Parathyroid adenoma (tissue), 2 donors: ENCODE results near the gene TACC3.
A peak's percentile ranks its signal among the peaks of the same experiment; 100 is the strongest.

Source experiments
- H2AFZ ChIP-seq: fragments of 300-600 bp; sonication (generic); one replicate; pipeline ENCODE4 v1.7.0; 2017; ENCODE audit warnings: antibody characterized with exemption, mild to moderate bottlenecking
- H3K27ac ChIP-seq: fragments of 300-600 bp; sonication (generic); one replicate; pipeline ENCODE4 v1.7.0; 2017
- H3K27me3 ChIP-seq: fragments of 300-600 bp; sonication (generic); one replicate; pipeline ENCODE4 v1.7.0; 2017; ENCODE audit warnings: low read length; ENCODE audit not compliant: control insufficient read depth, insufficient read depth
- H3K36me3 ChIP-seq: fragments of 300-600 bp; sonication (generic); one replicate; pipeline ENCODE4 v1.7.0; 2017; ENCODE audit warnings: low read length; ENCODE audit not compliant: control insufficient read depth, insufficient read depth
- H3K4me1 ChIP-seq: fragments of 300-600 bp; sonication (generic); one replicate; pipeline ENCODE4 v1.7.0; 2017; ENCODE audit warnings: control low read depth
- H3K4me2 ChIP-seq: fragments of 300-600 bp; sonication (generic); one replicate; pipeline ENCODE4 v1.7.0; 2017; ENCODE audit warnings: low read length
- H3K4me3 ChIP-seq: fragments of 300-600 bp; sonication (generic); one replicate; pipeline ENCODE4 v1.7.0; 2017; ENCODE audit warnings: low read depth, low read length
- H3K79me2 ChIP-seq: fragments of 300-600 bp; sonication (generic); one replicate; pipeline ENCODE4 v1.7.0; 2017; ENCODE audit warnings: control low read depth
- H3K9ac ChIP-seq: fragments of 300-600 bp; sonication (generic); one replicate; pipeline ENCODE4 v1.7.0; 2017; ENCODE audit warnings: mild to moderate bottlenecking
- H3K9me3 ChIP-seq: fragments of 300-600 bp; sonication (generic); one replicate; pipeline ENCODE4 v1.7.0; 2017; ENCODE audit warnings: low read length; ENCODE audit not compliant: control insufficient read depth
- TF ChIP-seq, protein P1 (sequence below): fragments of 300-600 bp; sonication (generic); IDR thresholded peaks from one replicate; pipeline ENCODE4 v1.7.0; 2017; ENCODE audit warnings: antibody characterized with exemption, mild to moderate bottlenecking
- donor health status: primary hyperparathyroidism.

TACC3 gene

DNA sequence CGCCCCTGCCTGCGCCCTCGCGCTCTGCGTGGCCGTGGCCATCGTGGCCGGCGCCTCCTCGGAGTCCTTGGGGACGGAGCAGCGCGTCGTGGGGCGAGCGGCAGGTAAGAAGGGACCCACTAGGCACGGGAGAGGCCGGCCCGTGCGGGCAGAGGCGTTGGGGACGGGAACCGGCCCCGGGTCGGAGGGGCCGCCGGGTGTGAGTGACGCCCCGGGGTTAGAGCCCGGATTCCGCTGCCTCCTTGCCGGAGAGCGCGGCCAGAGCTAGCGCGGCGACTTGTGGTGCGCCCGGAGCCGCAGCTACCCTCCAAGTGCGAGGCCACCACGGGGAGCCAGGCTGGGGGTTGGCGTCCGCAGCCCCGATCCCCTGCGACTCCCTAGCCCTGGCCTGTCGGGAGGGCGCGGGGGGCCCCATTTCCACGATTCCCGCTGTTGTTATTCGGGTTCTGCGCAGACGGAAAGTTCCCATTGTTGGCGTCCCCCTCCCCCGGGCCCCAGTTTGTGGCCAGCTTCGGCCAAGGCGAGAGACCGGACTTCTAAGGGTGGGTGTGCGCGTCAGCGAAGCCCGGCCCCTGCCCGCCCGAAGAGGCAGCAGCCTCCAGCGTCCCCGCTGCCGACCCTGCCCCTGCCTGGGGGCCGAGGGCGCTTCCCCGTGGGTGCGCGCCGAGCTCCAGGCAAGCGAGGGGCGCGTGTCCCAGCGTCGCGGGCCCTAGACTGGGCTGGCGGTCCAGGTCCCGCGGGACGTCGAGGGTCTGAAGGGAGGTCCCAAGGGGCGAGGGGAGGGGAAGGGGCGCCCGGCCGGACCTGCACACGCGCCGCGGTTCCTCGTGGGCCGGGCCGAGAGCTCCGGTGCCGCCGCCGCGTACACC is 72.9 kb downstream of the TACC3 start:
- Histone ChIP-seq H3K27ac (no peak overlapping the region), H3K4me2 (peak overlapping the region; percentile 38), H3K9ac (no peak overlapping the region), H3K79me2 (no peaks in the 10 kb centered on the region), H3K9me3 (no peaks in the 10 kb centered on the region), H3K27me3 (peaks cover 3% of the 10 kb centered on the region), H3K4me3 (no peak overlapping the region), H3K4me1 (no peaks in the 10 kb centered on the region), H2AFZ (no peak overlapping the region), H3K36me3 (no peaks in the 10 kb centered on the region)
- TF ChIP-seq, protein P1, sequence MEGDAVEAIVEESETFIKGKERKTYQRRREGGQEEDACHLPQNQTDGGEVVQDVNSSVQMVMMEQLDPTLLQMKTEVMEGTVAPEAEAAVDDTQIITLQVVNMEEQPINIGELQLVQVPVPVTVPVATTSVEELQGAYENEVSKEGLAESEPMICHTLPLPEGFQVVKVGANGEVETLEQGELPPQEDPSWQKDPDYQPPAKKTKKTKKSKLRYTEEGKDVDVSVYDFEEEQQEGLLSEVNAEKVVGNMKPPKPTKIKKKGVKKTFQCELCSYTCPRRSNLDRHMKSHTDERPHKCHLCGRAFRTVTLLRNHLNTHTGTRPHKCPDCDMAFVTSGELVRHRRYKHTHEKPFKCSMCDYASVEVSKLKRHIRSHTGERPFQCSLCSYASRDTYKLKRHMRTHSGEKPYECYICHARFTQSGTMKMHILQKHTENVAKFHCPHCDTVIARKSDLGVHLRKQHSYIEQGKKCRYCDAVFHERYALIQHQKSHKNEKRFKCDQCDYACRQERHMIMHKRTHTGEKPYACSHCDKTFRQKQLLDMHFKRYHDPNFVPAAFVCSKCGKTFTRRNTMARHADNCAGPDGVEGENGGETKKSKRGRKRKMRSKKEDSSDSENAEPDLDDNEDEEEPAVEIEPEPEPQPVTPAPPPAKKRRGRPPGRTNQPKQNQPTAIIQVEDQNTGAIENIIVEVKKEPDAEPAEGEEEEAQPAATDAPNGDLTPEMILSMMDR = no peak
